Fibroblast of the aortic adventitia (primary cell): ENCODE data around the gene COL5A3. TPM values are rescaled to one million over a fixed set of nuclear protein-coding genes. Genes with fewer than 3 reads are reported as not detected.

Experiments
- DNase-seq: peaks from one replicate; pipeline ENCODE4 v3.0.0-alpha.2; 2010; ENCODE audit warnings: low read depth
- H3K4me3 ChIP-seq: 2 replicates; pipeline ENCODE4 v1.5.1; 2011; ENCODE audit warnings: low read depth, mild to moderate bottlenecking, control low read depth, low read length, moderate library complexity
- total RNA-seq: library from RNA; depleted of rRNA; stranded (reverse); fragments of >200 nt; gene quantifications from 2 replicates; pipeline ENCODE4 v1.2.3, GENCODE V29; 2012; ENCODE audit warnings: low replicate concordance
- TF ChIP-seq, protein P1 (sequence below): IDR thresholded peaks from 2 replicates; pipeline ENCODE4 v1.5.1; 2011; ENCODE audit warnings: mild to moderate bottlenecking, low read length, control low read depth, inconsistent platforms; ENCODE audit not compliant: insufficient read depth

COL5A3 gene
- total RNA-seq, 1 donor = 4.1 TPM

DNA sequence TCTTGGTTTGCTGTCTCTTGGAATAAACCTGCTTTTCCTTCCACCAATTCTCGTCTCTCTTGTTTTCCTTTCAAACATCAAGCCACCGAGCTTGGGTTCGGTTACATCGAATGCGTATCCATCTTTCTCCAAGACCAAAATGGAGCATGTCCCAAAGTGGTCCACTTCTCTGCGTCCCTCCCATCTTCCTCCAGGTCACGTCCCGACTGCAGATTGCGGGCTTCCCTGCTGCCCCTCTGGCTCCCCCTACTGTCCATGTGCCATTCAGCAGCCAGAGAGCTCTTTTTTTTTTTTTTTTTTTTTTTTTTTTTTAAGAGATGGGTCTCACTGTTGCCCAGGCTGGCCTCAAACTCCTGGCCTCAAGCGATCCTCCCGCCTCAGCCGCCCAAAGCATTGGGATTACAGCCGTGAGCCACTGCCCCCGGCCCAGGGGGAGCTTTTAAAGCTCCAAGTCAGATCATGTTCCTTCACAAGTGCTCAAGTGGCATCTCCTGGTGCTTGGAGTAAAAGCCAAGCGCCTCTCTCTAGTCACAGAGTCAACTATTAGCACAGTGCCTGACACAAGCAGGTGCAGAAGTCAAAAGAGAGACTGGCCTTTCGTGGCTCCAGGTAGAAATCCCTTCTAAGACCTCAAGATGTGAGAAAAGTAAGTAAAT, 10.0 kb downstream of the COL5A3 start:
- H3K4me3 ChIP-seq = no peak overlapping the region
- peak; percentile 73 for DNase-seq
- TF ChIP-seq, protein P1, sequence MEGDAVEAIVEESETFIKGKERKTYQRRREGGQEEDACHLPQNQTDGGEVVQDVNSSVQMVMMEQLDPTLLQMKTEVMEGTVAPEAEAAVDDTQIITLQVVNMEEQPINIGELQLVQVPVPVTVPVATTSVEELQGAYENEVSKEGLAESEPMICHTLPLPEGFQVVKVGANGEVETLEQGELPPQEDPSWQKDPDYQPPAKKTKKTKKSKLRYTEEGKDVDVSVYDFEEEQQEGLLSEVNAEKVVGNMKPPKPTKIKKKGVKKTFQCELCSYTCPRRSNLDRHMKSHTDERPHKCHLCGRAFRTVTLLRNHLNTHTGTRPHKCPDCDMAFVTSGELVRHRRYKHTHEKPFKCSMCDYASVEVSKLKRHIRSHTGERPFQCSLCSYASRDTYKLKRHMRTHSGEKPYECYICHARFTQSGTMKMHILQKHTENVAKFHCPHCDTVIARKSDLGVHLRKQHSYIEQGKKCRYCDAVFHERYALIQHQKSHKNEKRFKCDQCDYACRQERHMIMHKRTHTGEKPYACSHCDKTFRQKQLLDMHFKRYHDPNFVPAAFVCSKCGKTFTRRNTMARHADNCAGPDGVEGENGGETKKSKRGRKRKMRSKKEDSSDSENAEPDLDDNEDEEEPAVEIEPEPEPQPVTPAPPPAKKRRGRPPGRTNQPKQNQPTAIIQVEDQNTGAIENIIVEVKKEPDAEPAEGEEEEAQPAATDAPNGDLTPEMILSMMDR = peak; percentile 96

DNA sequence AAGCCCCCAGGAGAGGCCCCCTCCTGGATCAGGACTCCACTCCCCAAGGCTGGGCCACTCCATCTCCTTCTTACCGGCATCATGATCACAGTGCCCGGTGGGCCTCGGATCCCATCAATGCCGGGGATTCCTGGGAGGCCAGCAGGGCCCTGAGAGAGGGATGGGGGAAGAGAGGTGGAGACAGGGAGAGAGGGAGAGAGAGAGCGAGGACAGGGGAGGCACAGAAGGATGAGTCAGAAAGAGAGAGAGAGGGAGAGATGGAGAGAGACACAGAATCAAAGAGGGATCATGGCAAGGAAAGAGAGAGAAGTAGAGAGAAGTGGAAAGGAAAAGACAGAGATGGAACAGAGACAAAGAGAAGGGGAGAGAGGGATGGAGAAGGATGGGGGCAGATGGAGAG, 13.8 kb downstream of the COL5A3 start:
- no peak overlapping the region for H3K4me3 ChIP-seq
- no peak for DNase-seq
- TF ChIP-seq, protein P1 = no peak

DNA sequence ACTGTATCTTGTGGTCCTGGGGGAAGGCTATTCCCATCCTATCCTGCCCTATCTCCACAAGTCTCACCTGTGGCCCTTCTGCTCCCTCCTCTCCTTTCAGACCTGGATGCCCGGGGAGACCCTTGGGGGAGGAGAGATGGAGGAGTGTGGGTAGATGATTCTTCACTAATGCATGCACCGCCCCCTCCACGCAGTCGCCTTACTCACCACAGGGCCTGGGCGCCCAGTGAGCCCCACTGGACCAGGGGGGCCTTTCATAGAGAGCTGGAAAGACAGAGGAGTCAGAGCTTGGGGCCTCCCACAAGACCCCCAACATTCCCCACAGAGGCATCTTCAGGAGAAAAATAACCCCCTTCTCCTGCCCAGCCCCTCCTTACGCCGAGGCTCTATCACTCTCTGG, 14.3 kb downstream of the COL5A3 start:
- H3K4me3 ChIP-seq = no peak overlapping the region
- TF ChIP-seq, protein P1 = no peak
- DNase-seq = no peak

DNA sequence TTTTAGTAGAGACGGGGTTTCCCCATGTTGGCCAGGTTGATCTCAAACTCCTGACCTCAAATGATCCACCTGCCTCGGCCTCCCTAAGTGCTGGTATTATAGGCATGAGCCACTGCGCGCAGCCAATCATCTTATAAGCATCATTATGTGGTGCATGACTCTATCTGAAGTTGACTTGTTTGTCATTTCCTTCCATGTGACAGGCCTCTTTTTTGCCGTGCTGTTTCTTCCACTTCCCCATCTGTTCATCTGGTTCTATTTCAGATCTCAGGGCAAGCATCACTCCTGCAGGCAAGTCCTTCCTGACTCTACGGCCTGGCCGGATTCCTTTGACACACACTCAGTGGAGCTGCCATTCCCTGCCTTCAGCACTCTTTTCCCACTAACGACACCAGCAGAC, 15.2 kb downstream of the COL5A3 start:
- no peak for DNase-seq
- TF ChIP-seq, protein P1 = no peak
- H3K4me3 ChIP-seq = no peak overlapping the region

DNA sequence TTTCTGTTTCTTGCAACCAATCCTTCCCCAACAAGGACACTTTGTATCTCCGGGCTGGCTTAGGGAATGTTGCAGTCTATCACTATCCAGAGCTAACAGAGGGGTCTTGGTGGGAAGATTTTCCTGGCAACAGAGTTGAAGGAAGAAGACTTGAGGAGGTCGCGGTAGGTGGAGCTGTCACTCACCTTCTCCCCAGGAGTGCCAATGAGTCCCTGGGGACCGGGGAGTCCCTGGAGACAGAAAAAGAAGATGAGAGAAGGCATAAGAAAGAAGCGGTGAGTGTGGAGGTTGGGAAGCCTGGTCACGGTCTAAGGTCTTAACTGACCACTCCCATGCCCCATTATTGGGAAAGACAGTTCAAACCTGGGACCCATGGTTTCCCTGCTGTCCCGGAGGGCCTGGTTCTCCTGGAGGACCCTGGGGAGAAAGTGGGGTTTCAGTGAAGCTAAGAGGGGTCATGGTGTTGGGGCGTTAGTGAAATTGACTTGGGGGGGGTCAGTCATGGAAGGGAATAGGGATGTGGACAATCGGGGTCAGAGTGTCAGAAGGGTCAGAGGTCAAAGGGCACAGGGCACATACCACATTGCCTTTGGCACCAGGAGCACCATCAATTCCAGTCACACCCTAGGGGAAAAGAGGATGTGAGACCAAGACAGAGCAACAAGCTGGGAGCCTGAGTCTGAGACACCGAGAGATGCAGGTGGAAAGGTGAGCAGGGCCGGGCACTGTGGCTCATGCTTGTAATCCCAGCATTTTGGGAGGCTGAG, 18.7 kb downstream of the COL5A3 start:
- no peak for DNase-seq
- H3K4me3 ChIP-seq = no peak overlapping the region
- TF ChIP-seq, protein P1 = no peak

DNA sequence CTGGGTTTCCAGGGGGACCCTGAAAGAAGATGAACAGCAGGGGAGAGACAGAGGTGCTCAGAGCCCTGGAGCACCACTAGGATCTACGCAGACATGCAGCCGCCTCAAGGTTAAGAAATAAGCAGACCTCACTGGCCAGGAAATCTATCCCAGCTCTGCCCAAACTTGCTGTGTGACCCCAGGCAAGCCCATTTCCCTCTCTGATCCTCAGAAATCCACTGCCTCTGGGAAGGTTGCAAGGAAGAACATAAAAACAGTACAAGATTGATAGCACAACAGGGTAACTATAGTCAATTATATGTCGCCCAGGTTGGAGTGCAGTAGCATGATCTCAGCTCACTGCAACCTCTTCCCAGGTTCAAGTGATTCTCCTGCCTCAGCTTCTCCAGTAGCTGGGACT, 20.8 kb downstream of the COL5A3 start:
- TF ChIP-seq, protein P1 = no peak
- H3K4me3 ChIP-seq = no peak overlapping the region
- DNase-seq = no peak
